22Rv1 (cell line): ENCODE measurements around the gene MYLK.
A peak's percentile ranks its signal among the peaks of the same experiment; 100 is the strongest.
"Not testable (repeated sequence)": the region's sequence is repeated elsewhere in the genome, so short reads cannot be mapped to it uniquely, and the experiment has no call there.

Experiments
- H3K27ac ChIP-seq: fragments of 450-650 bp; 2 replicates; pipeline ENCODE4 v1.5.1; 2017
- ZFX ChIP-seq: fragments of 450-650 bp; IDR thresholded peaks from 2 replicates; pipeline ENCODE4 v1.6.1; 2017; ENCODE audit warnings: antibody characterized with exemption, borderline replicate concordance
- TF ChIP-seq, protein P1 (sequence below): fragments of 450-650 bp; IDR thresholded peaks from 2 replicates; pipeline ENCODE4 v1.5.1; 2017; ENCODE audit warnings: mild to moderate bottlenecking

Gene MYLK

GRCh38 chr3:123724306-123724705 is 159.8 kb downstream of the MYLK start:
- TF ChIP-seq, protein P1, sequence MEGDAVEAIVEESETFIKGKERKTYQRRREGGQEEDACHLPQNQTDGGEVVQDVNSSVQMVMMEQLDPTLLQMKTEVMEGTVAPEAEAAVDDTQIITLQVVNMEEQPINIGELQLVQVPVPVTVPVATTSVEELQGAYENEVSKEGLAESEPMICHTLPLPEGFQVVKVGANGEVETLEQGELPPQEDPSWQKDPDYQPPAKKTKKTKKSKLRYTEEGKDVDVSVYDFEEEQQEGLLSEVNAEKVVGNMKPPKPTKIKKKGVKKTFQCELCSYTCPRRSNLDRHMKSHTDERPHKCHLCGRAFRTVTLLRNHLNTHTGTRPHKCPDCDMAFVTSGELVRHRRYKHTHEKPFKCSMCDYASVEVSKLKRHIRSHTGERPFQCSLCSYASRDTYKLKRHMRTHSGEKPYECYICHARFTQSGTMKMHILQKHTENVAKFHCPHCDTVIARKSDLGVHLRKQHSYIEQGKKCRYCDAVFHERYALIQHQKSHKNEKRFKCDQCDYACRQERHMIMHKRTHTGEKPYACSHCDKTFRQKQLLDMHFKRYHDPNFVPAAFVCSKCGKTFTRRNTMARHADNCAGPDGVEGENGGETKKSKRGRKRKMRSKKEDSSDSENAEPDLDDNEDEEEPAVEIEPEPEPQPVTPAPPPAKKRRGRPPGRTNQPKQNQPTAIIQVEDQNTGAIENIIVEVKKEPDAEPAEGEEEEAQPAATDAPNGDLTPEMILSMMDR = no peak
- TF ChIP-seq ZFX = no peak
- H3K27ac ChIP-seq = no peak overlapping the region

GRCh38 chr3:123723522-123724168 is 160.5 kb downstream of the MYLK start:
- TF ChIP-seq, protein P1 = peak; percentile 89
- no peak for TF ChIP-seq ZFX

GRCh38 chr3:123723070-123723469 is 161.1 kb downstream of the MYLK start:
- TF ChIP-seq ZFX = no peak
- TF ChIP-seq, protein P1 = no peak

More at GRCh38 chr3:123723522-123724168, 160.5 kb downstream of the MYLK start:
- no peak overlapping the region for H3K27ac ChIP-seq

GRCh38 chr3:123722456-123722855 is 161.7 kb downstream of the MYLK start:
- TF ChIP-seq, protein P1 = no peak
- no peak overlapping the region for H3K27ac ChIP-seq

More at GRCh38 chr3:123723070-123723469, 161.1 kb downstream of the MYLK start:
- H3K27ac ChIP-seq = no peak overlapping the region

- TF ChIP-seq, protein P1 = no peak
- TF ChIP-seq ZFX = no peak
- H3K27ac ChIP-seq = no peak overlapping the region
Observed at GRCh38 chr3:123722021-123722420, 162.1 kb downstream of the MYLK start.

- H3K27ac ChIP-seq = not testable (repeated sequence)
Observed at GRCh38 chr3:123721095-123721689, 162.9 kb downstream of the MYLK start.

DNA sequence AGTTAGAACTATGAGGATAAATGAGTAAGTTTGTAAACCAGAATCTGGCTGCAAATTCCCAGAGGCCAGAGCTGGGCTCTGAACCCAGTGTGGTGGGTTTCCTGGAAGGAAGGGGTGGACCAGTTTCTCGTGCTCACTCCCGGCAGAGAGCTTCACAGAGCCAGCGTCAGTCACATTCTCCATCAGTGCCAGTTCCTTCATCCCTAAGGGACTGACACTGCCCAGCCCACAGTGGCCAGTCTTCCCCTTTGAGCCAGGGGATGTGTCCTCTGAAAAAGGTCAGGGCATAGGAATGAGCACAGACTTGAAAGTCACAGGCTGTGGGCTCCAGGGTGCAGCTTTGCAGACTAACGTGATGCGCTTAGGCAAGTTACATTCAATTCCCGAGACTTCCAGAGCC is 163.5 kb downstream of the MYLK start:
- H3K27ac ChIP-seq = no peak overlapping the region
- TF ChIP-seq, protein P1 = no peak
